ENCODE measurements around the gene NPC1. TPM values are rescaled to one million over a fixed set of nuclear protein-coding genes. Genes with fewer than 3 reads are reported as not detected.

NPC1 gene
- total and polyA plus RNA-seq, 2 of the 8 experiments (the other 6 are each of a cell fraction or from before 2014, with no cell fraction given), result 34.1 to 39.5 TPM

DNA sequence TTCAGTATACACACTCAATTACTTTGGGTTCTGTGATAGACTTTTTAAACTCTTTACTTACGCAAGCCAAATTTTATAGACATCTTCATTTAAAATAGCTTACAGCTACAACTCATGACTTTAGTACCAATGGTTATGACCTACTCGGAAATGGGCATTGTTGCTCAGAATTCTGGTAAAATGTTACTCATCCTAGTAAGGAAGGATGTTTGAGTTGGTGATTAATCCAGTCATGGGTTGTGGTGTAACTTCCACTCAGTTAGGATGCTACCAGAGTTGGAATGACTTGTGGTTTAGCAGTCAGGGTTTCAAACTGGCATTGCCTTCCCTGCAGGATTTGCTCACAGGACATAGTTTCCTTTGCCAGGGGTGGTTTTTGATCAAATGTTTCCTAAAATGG lies 7.4 kb upstream of the NPC1 start:
- Histone ChIP-seq H3K23me2 (ENCODE audit: low read depth, low read length) (no peaks in the 10 kb centered on the region), H4K8ac (ENCODE audit: extremely low read depth, insufficient read depth, low read length) (no peak overlapping the region), H4K20me1 (replicated peaks in 1 of 2; ENCODE audit: control insufficient read depth in 1 of 2, insufficient read depth in 2 of 2, low read length in 2 of 2) (no peaks in the 10 kb centered on the region), H2BK15ac (ENCODE audit: low read length) (no peak overlapping the region), H3K4me2 (ENCODE audit: insufficient read depth in 1 of 2, low read depth in 2 of 2, low read length in 2 of 2) (no peak overlapping the region), H3K14ac (ENCODE audit: insufficient read length) (no peak overlapping the region), H2BK5ac (ENCODE audit: low read depth, low read length) (no peak overlapping the region), H3K18ac (ENCODE audit: extremely low read depth, low read length) (no peak overlapping the region), H3K9ac (replicated peaks in 1 of 4; ENCODE audit: extremely low read depth in 1 of 4, low read depth in 3 of 4, low read length in 3 of 4) (no peak overlapping the region), H3K23ac (ENCODE audit: insufficient read length) (no peak overlapping the region), H2AFZ (ENCODE audit: low read length) (no peak overlapping the region), H3K4me1 (replicated peaks in 1 of 4; ENCODE audit: control insufficient read depth in 3 of 4, insufficient read depth in 4 of 4, low read length in 3 of 4) (no peaks in the 10 kb centered on the region), H3K27ac (ENCODE audit: low read depth, low read length) (no peak overlapping the region), H3K4ac (replicated peaks; ENCODE audit: insufficient read length, low read depth, low read length) (no peak overlapping the region), H3K79me2 (ENCODE audit: control insufficient read depth in 1 of 2, insufficient read depth in 2 of 2, low read length in 2 of 2) (no peaks in the 10 kb centered on the region), H3K9me3 (ENCODE audit: insufficient read depth in 2 of 2, low read depth in 1 of 2, low read length in 1 of 2) (no peaks in the 10 kb centered on the region), H3K36me3 (ENCODE audit: control insufficient read depth in 2 of 4, insufficient read depth in 4 of 4, low read length in 3 of 4) (no peaks in the 10 kb centered on the region), H4K91ac (replicated peaks; ENCODE audit: insufficient read length, low read length) (no peak overlapping the region), H2BK12ac (ENCODE audit: low read depth, low read length) (no peak overlapping the region), H3K56ac (replicated peaks; ENCODE audit: insufficient read length, low read depth, low read length) (no peak overlapping the region), H3K4me3 (ENCODE audit: extremely low read depth in 1 of 4, insufficient read depth in 2 of 4, low read depth in 3 of 4, low read length in 4 of 4) (no peak overlapping the region), H4K5ac (ENCODE audit: insufficient read length, low read depth, low read length) (no peak overlapping the region), H2AK5ac (ENCODE audit: low read depth, low read length) (no peak overlapping the region), H2BK120ac (replicated peaks; ENCODE audit: low read depth, low read length) (no peak overlapping the region), H3K79me1 (ENCODE audit: low read depth, low read length) (no peaks in the 10 kb centered on the region), H2BK20ac (ENCODE audit: low read length) (no peak overlapping the region), H3K27me3 (replicated peaks in 1 of 4; ENCODE audit: control insufficient read depth in 3 of 4, extremely low read depth in 1 of 4, insufficient read depth in 3 of 4, low read length in 3 of 4) (no peaks in the 10 kb centered on the region)
- no peak for FAIRE-seq
- ChIA-PET CTCF (ENCODE audit: partially characterized antibody) (no interaction called here), POLR2A (ENCODE audit: partially characterized antibody) (no interaction called here)
- DNase-seq (ENCODE audit: low read depth in 1 of 2, low spot score in 2 of 2), result no peak
- WGBS, 2 experiments (ENCODE audit: extremely low coverage in 1 of 2, insufficient coverage in 1 of 2, insufficient read length in 1 of 2, insufficient replicate concordance in 2 of 2, low coverage in 1 of 2, low lambda C conversion rate in 2 of 2, missing lambda C conversion rate in 1 of 2), result 93% methylated on average over 2 of the region's 2 CpGs; no CpG with 5 or more reads in 1 of the 2 experiments
- TF ChIP-seq SP2 (IDR thresholded peaks at IDR 0.05; ENCODE audit: low read length), result no peak
- no peak for TF ChIP-seq SIN3A (conservative IDR thresholded peaks at IDR 0.05 in 1 of 2, IDR thresholded peaks at IDR 0.05 in 1 of 2; ENCODE audit: low read depth in 1 of 2, low read length in 2 of 2)
- TF ChIP-seq SUZ12 (IDR thresholded peaks at IDR 0.05; ENCODE audit: low read length), result no peak

All from H1 (cell line).